ENCODE measurements around the gene MGP.

GRCh38 chr12:14873440-14874185 is 12.0 kb downstream of the MGP start:
- TF ChIP-seq CTCF (IDR thresholded peaks at IDR 0.05; ENCODE audit: low read depth, low read length) (no peak), MYC (IDR thresholded peaks at IDR 0.05; ENCODE audit: low read depth, low read length) (no peak), POLR2A (IDR thresholded peaks at IDR 0.05; ENCODE audit: extremely low read depth, insufficient read length) (no peak)
